ENCODE measurements around the gene TREH.

GRCh38 chr11:118705111-118705741 is 25.8 kb upstream of the TREH start:
- no peak for TF ChIP-seq POLR2A (IDR thresholded peaks at IDR 0.05)
- no peak for TF ChIP-seq POLR2AphosphoS5 (IDR thresholded peaks at IDR 0.05; ENCODE audit: insufficient read depth in 1 of 2, low read depth in 1 of 2)

Measured in vagina (tissue), 2 donors.